ENCODE measurements around the gene FAM217B. TPM values are rescaled to one million over a fixed set of nuclear protein-coding genes. Genes with fewer than 3 reads are reported as not detected.
A peak's percentile ranks its signal among the peaks of the same experiment; 100 is the strongest.
"Not testable (repeated sequence)": the region's sequence is repeated elsewhere in the genome, so short reads cannot be mapped to it uniquely, and the experiment has no call there.

The FAM217B gene
- polyA plus RNA-seq, 6 donors from 2014 or later = 12.0 to 25.1 (median 17.5) TPM

GRCh38 chr20:59942245-59942644, 2.1 kb downstream of the FAM217B start:
- H3K4me3 Mint-ChIP-seq = peak overlapping the region in 4 of 8 donors; percentile 16 to 96 (median 60)
- H3K36me3 Mint-ChIP-seq = peaks cover 9 to 10% of the 10 kb centered on the region in 2 donors
- no peak for ATAC-seq (ENCODE audit: low read depth in 2 of 2)
- no peak for DNase-seq
- peak overlapping the region in 1 of 6 donors; percentile 52 for H3K27ac Mint-ChIP-seq
- peaks cover 15 to 32% (median 27%) of the 10 kb centered on the region in 3 donors for H3K4me1 Mint-ChIP-seq
- H3K27me3 Mint-ChIP-seq = no peaks in the 10 kb centered on the region
- no peaks in the 10 kb centered on the region for H3K9me3 Mint-ChIP-seq

GRCh38 chr20:59944726-59945125, 4.5 kb downstream of the FAM217B start:
- no peak overlapping the region for H3K4me3 Mint-ChIP-seq
- H3K36me3 Mint-ChIP-seq = peaks cover 9 to 10% of the 10 kb centered on the region in 2 donors
- no peak overlapping the region for H3K27ac Mint-ChIP-seq
- ATAC-seq (ENCODE audit: low read depth in 2 of 2) (no peak), DNase-seq (no peak)
- H3K9me3 Mint-ChIP-seq = no peaks in the 10 kb centered on the region
- H3K27me3 Mint-ChIP-seq = no peaks in the 10 kb centered on the region
- H3K4me1 Mint-ChIP-seq = peaks cover 19 to 29% (median 27%) of the 10 kb centered on the region in 3 donors

- ATAC-seq (ENCODE audit: low read depth in 2 of 2) (no peak), DNase-seq (no peak)
- no peak overlapping the region for H3K27ac Mint-ChIP-seq
- no peak overlapping the region for H3K4me3 Mint-ChIP-seq
- peaks cover 19 to 29% (median 27%) of the 10 kb centered on the region in 3 donors for H3K4me1 Mint-ChIP-seq
- no peaks in the 10 kb centered on the region for H3K27me3 Mint-ChIP-seq
- H3K9me3 Mint-ChIP-seq = no peaks in the 10 kb centered on the region
- peaks cover 9 to 10% of the 10 kb centered on the region in 2 donors for H3K36me3 Mint-ChIP-seq
Observed at GRCh38 chr20:59945175-59945574, 5.0 kb downstream of the FAM217B start.

- no peak for ATAC-seq (ENCODE audit: low read depth in 2 of 2)
- no peak for DNase-seq
- Mint-ChIP-seq H3K36me3 (peaks cover 9 to 10% of the 10 kb centered on the region in 2 donors), H3K9me3 (no peaks in the 10 kb centered on the region), H3K27ac (no peak overlapping the region), H3K4me1 (peaks cover 19 to 24% (median 23%) of the 10 kb centered on the region in 3 donors), H3K4me3 (no peak overlapping the region), H3K27me3 (no peaks in the 10 kb centered on the region)
Observed at GRCh38 chr20:59945731-59946130, 5.5 kb downstream of the FAM217B start.

- no peak for ATAC-seq (ENCODE audit: low read depth in 2 of 2)
- Mint-ChIP-seq H3K4me3 (no peak overlapping the region), H3K27ac (no peak overlapping the region), H3K27me3 (no peaks in the 10 kb centered on the region), H3K9me3 (no peaks in the 10 kb centered on the region), H3K36me3 (peaks cover 9 to 10% of the 10 kb centered on the region in 2 donors), H3K4me1 (peaks cover 9 to 13% (median 11%) of the 10 kb centered on the region in 3 donors)
- DNase-seq = no peak
Observed at GRCh38 chr20:59947376-59947775, 7.2 kb downstream of the FAM217B start.

- Mint-ChIP-seq H3K9me3 (no peaks in the 10 kb centered on the region), H3K4me3 (no peak overlapping the region), H3K4me1 (peaks cover 9 to 13% (median 11%) of the 10 kb centered on the region in 3 donors), H3K27me3 (no peaks in the 10 kb centered on the region), H3K27ac (peak overlapping the region in 4 of 6 donors; percentile 21 to 93 (median 75)), H3K36me3 (peaks cover 9 to 10% of the 10 kb centered on the region in 2 donors)
- DNase-seq = no peak
- no peak for ATAC-seq (ENCODE audit: low read depth in 2 of 2)
Observed at GRCh38 chr20:59948212-59948611, 8.0 kb downstream of the FAM217B start.

GRCh38 chr20:59948828-59949720, 8.9 kb downstream of the FAM217B start:
- Mint-ChIP-seq H3K4me1 (peaks cover 9 to 13% (median 11%) of the 10 kb centered on the region in 3 donors), H3K36me3 (peaks cover 8 to 9% of the 10 kb centered on the region in 2 donors), H3K27ac (peak overlapping the region; percentile 70 to 94 (median 87)), H3K9me3 (no peaks in the 10 kb centered on the region), H3K27me3 (no peaks in the 10 kb centered on the region), H3K4me3 (peak overlapping the region in 6 of 8 donors; percentile 3 to 86 (median 56))
- ATAC-seq (ENCODE audit: low read depth in 2 of 2) (peak; percentile 47 to 61), DNase-seq (peak; percentile 35)

GRCh38 chr20:59949911-59950310, 9.7 kb downstream of the FAM217B start:
- Mint-ChIP-seq H3K4me3 (no peak overlapping the region), H3K27me3 (no peaks in the 10 kb centered on the region), H3K36me3 (peaks cover 0 to under 1% of the 10 kb centered on the region in 2 donors), H3K9me3 (no peaks in the 10 kb centered on the region), H3K4me1 (peaks cover 9 to 11% (median 10%) of the 10 kb centered on the region in 3 donors), H3K27ac (peak overlapping the region in 1 of 6 donors; percentile 9)
- DNase-seq (no peak), ATAC-seq (ENCODE audit: low read depth in 2 of 2) (no peak)

GRCh38 chr20:59954718-59955117, 14.5 kb downstream of the FAM217B start:
- Mint-ChIP-seq H3K4me3 (no peak overlapping the region), H3K9me3 (no peaks in the 10 kb centered on the region), H3K4me1 (no peaks in the 10 kb centered on the region), H3K27ac (peak overlapping the region in 1 of 6 donors; percentile 32), H3K27me3 (no peaks in the 10 kb centered on the region), H3K36me3 (no peaks in the 10 kb centered on the region)
- no peak for ATAC-seq (ENCODE audit: low read depth in 2 of 2)
- DNase-seq = no peak

- peaks cover 0 to 2% of the 10 kb centered on the region in 2 donors for H3K36me3 Mint-ChIP-seq
- peak overlapping the region in 1 of 6 donors; percentile 32 for H3K27ac Mint-ChIP-seq
- no peaks in the 10 kb centered on the region for H3K4me1 Mint-ChIP-seq
- no peak overlapping the region for H3K4me3 Mint-ChIP-seq
- no peaks in the 10 kb centered on the region for H3K27me3 Mint-ChIP-seq
- no peak for DNase-seq
- ATAC-seq (ENCODE audit: low read depth in 2 of 2) = no peak
- no peaks in the 10 kb centered on the region for H3K9me3 Mint-ChIP-seq
Observed at GRCh38 chr20:59955131-59955796, 15.1 kb downstream of the FAM217B start.

GRCh38 chr20:59957568-59957967, 17.4 kb downstream of the FAM217B start:
- not testable (repeated sequence) for H3K4me3 Mint-ChIP-seq; ATAC-seq (ENCODE audit: low read depth in 2 of 2); H3K9me3 Mint-ChIP-seq; H3K27ac Mint-ChIP-seq; H3K36me3 Mint-ChIP-seq; H3K4me1 Mint-ChIP-seq; H3K27me3 Mint-ChIP-seq; DNase-seq

GRCh38 chr20:59958123-59958522, 17.9 kb downstream of the FAM217B start, which contains the start of gene CDH26:
Gene CDH26, plus strand, starts transcription at chr20:59958423. Its CDS starts 304 bp downstream, at chr20:59958727.
- ATAC-seq (ENCODE audit: low read depth in 2 of 2) = no peak
- Mint-ChIP-seq H3K27me3 (no peaks in the 10 kb centered on the region), H3K4me1 (no peaks in the 10 kb centered on the region), H3K9me3 (no peaks in the 10 kb centered on the region), H3K27ac (no peak within 1 kb of the TSS), H3K4me3 (no peak within 1 kb of the TSS), H3K36me3 (peaks cover 0 to 7% of the 10 kb centered on the region in 2 donors)
- no peak for DNase-seq

GRCh38 chr20:59958626-59959025, 18.4 kb downstream of the FAM217B start:
- no peaks in the 10 kb centered on the region for H3K4me1 Mint-ChIP-seq
- ATAC-seq (ENCODE audit: low read depth in 2 of 2) = no peak
- H3K9me3 Mint-ChIP-seq = no peaks in the 10 kb centered on the region
- peaks cover 0 to 7% of the 10 kb centered on the region in 2 donors for H3K36me3 Mint-ChIP-seq
- H3K27ac Mint-ChIP-seq = no peak overlapping the region
- no peak for DNase-seq
- H3K4me3 Mint-ChIP-seq = no peak overlapping the region
- H3K27me3 Mint-ChIP-seq = no peaks in the 10 kb centered on the region
